Measurements from ENCODE around the gene ZNF738. TPM values are rescaled to one million over a fixed set of nuclear protein-coding genes. Genes with fewer than 3 reads are reported as not detected.

ZNF738 gene
- total RNA-seq, 2 donors from 2014 or later = 16.9 to 28.2 TPM

Other genes starting within 250 kb of the ZNF738 start
- 10 to 100 TPM; 23.3 to 33.3 TPM for gene ZNF431, start 217.0 kb upstream of the ZNF738 start, total RNA-seq
- 10 to 100 TPM; 13.0 to 13.6 TPM for gene ZNF708, start 29.6 kb upstream of the ZNF738 start, total RNA-seq
- gene ZNF493, start 38.1 kb downstream of the ZNF738 start, total RNA-seq = 10 to 100 TPM; 15.0 to 17.6 TPM
- 10 to 100 TPM; 16.6 to 17.9 TPM for gene ZNF429, start 146.6 kb downstream of the ZNF738 start, total RNA-seq

Data from activated T-cell treated with anti-CD3 and anti-CD28 coated beads, Interleukin-2, amount 50 U/mL, for 72 hours (primary cell).